ENCODE data around the gene SLA2.
"Not testable (repeated sequence)": the region's sequence is repeated elsewhere in the genome, so short reads cannot be mapped to it uniquely, and the experiment has no call there.

Gene SLA2

GRCh38 chr20:36573798-36574365 lies 72.1 kb downstream of the SLA2 start:
- DNase-seq (ENCODE audit: low spot score), result no peak

- peak; percentile 90 for DNase-seq (ENCODE audit: low spot score)
Measured at GRCh38 chr20:36573103-36573797, 72.7 kb downstream of the SLA2 start, which contains the start of gene TGIF2. TGIF2 (plus strand) TSS chr20:36573597; CDS start chr20:36578775, 5,178 bp downstream.

- DNase-seq (ENCODE audit: low spot score), result peak; percentile 18
Measured at GRCh38 chr20:36572701-36573102, 73.3 kb downstream of the SLA2 start.

- no peak for DNase-seq (ENCODE audit: low spot score)
Measured at GRCh38 chr20:36571564-36572504, 74.2 kb downstream of the SLA2 start.

GRCh38 chr20:36569847-36570429 lies 76.1 kb downstream of the SLA2 start:
- peak; percentile 60 for DNase-seq (ENCODE audit: low spot score)

- no peak for DNase-seq (ENCODE audit: low spot score)
Measured at GRCh38 chr20:36565520-36565919, 80.5 kb downstream of the SLA2 start.

GRCh38 chr20:36564726-36565121 lies 81.3 kb downstream of the SLA2 start:
- not testable (repeated sequence) for DNase-seq (ENCODE audit: low spot score)

GRCh38 chr20:36564078-36564725 lies 81.8 kb downstream of the SLA2 start:
- not testable (repeated sequence) for DNase-seq (ENCODE audit: low spot score)

GRCh38 chr20:36563374-36563773 lies 82.6 kb downstream of the SLA2 start:
- no peak for DNase-seq (ENCODE audit: low spot score)

GRCh38 chr20:36562724-36563123 lies 83.3 kb downstream of the SLA2 start:
- DNase-seq (ENCODE audit: low spot score), result no peak
